Stimulated activated CD8-positive, alpha-beta memory T cell treated with anti-CD3 and anti-CD28 coated beads, Interleukin-15, amount 100 ng/mL, for 1 hour (primary cell): Measurements from ENCODE around the gene PCOLCE2.
"Not testable (repeated sequence)": the region's sequence is repeated elsewhere in the genome, so short reads cannot be mapped to it uniquely, and the experiment has no call there.

ENCODE experiments used
- DNase-seq: peaks from one replicate; pipeline ENCODE4 v3.0.0-alpha.2; 2020; ENCODE audit warnings: low read depth

The PCOLCE2 gene

DNA sequence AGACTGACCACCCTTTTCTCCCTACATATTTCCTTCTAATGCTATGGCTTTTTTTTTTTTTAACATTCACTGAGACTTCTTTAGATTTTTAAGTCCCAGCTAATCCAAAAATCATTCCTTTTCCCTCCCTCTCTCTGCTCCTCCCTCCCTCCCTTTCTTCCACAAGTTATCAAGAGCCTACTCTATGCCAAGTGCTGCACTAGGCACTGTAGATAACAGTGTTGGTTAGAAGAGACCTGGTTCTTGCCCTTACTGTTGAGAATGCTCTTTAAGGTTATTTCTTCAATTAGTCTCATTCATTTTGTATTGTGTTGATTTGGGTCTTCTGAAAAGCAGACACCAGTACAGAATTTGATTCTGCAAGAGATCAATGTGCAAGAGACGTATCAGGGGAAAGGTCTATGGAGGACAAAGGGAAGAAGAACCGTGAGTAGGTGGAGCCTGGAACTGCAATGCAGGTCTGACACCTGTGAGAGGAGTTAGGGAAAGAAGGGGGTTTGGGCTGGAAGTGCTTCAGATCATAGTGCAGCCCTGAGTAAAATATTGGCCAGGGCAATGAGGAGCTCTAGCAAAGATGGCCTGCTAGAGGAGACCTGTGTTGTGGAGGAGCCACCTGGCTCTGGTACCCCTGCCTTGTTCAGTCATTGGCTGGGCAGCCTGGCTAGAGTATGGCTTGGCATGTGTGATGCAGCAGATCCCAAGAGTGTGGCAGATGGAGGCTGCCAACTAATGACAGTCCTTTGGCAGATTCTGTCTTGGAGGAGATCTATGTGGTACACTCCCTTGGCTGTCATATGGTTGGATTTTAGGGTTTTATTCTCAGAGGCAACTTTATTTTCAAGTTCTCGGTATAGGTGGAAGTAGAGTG lies 9.7 kb upstream of the PCOLCE2 start:
- DNase-seq, result no peak

DNA sequence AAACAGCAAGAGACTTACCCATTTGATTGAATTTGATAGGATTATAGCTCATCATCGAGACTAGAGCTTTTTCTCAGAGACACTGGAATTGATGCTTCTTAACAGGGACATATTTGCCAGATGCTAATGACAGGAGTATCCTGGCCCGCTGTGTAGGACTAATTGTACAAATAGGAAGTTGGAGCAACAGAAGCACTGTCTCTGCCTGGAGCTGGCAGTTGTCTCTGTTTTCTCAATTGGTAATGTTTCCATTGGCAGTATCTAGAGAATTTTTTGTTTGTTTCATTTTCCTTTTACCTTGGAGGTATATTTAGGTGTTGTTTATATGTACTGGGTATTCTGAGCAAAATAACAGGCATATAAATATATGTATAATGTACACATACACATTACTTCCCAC lies 8.9 kb upstream of the PCOLCE2 start:
- DNase-seq, result no peak

DNA sequence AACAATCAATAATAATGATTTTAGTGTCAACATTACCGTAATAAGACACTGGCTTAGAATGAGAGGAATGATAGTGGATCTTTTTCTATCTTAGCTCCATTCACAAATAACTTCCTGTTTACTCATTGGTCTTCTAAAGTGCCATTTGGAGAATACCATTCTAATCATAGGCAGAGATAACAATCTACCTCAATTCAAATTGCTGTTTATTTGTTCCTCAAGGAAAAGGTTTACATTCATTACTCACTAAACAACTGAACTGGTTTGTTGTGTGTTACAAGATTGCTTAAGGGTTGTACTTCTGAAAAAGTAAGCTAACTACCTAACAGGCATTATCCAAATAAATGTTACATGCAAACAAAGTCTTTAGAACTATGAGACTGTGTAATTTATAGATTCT lies 8.1 kb upstream of the PCOLCE2 start:
- DNase-seq, result no peak

DNA sequence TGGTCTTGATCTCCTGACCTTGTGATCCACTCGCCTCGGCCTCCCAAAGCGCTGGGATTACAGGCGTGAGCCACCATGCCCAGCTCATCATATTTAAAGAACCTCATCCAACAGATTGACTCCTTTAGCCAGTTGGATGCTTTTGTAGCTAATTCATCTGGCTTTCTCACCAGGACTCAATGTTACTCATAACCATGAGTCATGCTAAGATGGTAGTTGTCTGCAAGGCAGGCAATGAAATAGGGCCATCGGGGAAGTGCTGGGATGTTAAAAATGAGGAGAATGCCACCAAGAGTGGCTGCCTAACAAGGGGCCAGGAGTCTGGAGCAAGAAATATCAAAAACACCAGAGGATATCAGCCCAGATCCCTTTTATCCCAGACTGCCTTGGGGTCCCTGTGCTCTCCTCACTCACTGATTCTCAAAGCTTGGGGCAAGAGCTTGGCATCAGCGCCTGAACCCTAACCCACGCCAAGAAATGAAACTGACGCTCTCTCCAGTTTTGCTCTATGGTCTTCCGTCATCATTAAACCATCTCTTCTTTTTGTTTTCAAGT lies 7.4 kb upstream of the PCOLCE2 start:
- DNase-seq, result no peak

- no peak for DNase-seq
Measured at GRCh38 chr3:142894493-142894892, 5.6 kb upstream of the PCOLCE2 start.

DNA sequence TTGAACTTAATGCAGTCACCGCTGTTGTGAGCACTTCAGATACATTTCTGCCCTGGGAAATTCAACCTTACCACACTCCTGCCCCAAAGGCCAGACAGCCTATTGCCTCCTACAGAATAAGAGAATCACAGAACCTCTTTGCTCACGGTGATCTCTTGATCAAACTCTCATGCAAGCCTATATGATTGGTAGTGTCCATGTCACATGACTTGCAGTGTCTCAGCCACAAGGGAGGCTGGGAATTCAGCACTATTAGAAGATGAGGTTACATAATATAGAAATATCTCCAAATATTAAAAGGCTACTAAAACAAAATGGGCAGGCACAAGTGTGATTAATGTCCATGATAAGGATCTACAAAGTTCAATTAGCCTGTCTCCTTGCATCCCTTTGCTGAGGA lies 3.8 kb upstream of the PCOLCE2 start:
- no peak for DNase-seq

DNA sequence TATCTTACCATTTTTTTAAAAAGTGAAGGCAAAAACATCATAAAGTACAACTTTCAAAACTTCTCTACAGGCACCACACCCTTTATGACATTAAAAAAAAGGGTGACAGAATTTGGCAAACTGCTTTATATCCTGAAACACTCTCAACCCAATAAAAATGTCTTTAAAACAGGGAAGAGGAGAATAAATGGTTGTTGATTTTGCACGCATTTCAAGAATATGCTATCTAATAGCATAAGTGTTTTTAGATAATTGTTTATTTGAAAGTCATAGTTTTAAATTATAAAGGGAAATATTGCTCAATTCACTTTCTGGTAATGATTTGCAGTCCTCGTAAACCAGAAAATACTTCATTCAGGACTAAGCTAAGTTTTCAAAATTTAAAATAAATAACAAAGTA lies 1.7 kb upstream of the PCOLCE2 start:
- DNase-seq, result no peak

DNA sequence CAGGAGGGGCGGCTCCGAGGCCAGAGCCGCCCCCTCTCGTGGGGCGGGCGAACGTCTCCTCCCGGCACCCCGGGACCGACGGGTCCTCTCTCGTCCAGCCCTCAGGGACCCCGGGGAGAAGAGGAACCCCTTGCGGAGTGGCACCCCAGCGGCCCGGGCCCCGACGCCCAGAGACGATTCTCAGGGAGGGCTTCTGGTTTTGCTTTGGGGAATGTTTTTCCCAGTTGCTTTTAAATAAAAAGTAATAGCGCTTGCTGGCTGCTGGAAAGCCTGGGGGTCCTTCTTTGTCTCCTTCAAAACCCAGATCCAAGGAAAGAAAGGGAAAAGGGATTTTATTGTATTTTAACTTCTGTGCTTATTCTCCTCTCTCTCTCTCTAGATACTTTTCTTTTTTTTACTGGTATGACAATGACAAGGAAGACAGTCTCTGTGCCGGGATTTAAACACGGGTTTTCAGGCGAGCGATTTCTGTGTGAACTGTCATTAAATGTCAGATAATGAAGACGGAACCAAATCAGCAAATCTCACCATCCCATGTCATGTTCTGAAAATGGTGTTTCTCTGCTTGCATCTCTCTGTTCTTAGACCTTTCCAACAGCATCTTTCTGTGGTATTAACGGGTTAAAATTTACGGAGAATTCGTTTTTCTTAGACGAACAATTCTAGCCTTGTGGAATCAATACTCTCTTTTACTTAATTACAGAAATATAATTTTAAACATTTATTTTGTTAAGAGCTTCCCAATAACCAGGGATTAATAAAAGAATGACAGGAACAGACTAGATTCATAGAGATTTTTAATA lies 530 bp upstream of the PCOLCE2 start:
- no peak for DNase-seq

DNA sequence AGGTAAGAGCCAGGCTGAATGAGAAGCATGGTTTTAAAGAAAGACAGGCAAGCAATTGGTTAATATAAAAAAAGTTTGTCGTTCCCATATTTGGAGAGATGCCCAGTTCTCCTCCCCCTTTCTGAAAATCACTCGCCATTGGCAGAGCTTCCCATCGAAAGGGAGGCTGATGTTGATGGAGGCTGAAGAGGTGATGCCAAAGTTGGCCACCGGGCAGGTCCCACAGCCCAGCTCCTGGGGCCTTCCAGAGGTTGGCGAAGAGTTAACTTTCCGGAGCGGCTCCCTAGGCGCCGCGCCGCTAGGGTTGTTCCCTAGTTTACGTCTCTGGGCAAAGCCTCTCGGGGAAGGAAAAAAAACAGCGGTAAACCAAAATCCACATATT lies 793 bp downstream of the PCOLCE2 start:
- no peak for DNase-seq

GRCh38 chr3:142886940-142887339 lies 1.9 kb downstream of the PCOLCE2 start:
- DNase-seq, result no peak

DNA sequence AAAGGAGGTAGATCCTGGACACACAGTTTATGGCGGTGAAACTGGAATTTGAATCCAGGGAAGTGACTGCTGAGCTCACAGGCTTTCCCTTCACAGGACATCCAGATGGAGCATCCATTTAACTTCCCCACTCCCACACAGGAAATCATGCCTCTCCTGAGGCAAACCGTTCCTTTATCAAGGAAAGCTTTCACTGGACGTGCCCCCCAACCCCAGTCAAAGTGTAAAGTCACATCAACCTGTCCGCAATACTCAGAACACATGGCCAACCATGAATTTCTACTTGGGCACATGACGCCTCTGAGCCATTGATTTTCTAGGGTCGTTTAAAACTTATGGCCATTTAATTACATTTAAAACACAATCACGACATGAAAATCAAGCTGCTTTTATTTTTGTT lies 2.9 kb downstream of the PCOLCE2 start:
- DNase-seq, result no peak

DNA sequence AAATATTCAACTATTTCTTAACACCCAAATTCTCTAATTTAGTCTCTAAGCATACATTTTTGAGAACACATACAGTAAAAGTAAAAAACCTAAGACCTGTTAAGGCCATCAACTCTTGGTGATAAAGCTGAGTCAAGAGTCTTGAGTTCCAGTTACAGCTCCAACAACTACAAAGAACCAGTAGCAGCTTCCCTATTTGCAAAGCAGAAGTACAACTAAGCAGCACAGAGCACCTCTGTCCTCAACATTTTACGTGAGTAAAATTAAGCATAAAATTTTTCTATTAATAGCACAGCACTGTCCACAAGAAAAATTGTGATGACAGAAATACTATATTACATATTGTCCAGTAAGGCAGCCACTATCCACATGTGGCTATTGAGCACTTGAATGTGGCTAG lies 4.4 kb downstream of the PCOLCE2 start:
- DNase-seq, result no peak

GRCh38 chr3:142883534-142883933 lies 5.3 kb downstream of the PCOLCE2 start:
- DNase-seq, result not testable (repeated sequence)

DNA sequence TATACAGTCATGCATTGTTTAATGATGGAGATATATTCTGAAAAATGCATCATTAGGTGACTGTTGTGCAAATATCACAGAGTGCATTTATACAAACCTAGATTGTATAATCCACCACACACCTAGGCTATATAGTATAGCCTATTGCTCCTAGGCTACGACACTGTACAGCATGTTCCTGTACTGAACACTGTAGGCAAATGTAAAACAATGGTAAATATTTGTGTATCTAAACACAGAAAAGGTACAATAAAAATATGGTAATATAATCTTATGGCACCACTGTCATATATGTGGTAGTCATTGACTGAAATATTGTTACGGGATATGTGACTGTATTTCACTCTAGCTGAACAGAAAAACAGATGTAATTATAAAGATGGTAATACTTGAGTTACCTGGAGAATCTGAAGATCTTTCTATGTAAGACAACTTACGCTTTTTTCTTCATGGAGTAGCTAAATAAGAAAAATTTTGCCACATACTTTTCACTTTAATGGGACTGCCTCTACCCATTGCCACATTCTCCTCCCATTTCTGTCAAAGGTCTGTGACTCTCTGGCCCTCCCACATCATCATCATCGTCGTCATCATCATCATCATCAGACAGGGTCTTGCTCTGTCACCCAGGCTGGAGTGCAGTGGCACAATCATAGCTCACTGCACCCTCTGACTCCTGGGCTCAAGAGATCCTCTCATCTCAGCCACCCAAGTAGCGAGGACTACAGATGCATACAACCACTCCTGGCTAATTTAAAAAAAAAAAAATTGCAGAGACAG lies 7.2 kb downstream of the PCOLCE2 start:
- DNase-seq, result no peak

- DNase-seq, result no peak
Measured at GRCh38 chr3:142878649-142879300, 10.1 kb downstream of the PCOLCE2 start.

- no peak for DNase-seq
Measured at GRCh38 chr3:142876417-142876816, 12.5 kb downstream of the PCOLCE2 start.

DNA sequence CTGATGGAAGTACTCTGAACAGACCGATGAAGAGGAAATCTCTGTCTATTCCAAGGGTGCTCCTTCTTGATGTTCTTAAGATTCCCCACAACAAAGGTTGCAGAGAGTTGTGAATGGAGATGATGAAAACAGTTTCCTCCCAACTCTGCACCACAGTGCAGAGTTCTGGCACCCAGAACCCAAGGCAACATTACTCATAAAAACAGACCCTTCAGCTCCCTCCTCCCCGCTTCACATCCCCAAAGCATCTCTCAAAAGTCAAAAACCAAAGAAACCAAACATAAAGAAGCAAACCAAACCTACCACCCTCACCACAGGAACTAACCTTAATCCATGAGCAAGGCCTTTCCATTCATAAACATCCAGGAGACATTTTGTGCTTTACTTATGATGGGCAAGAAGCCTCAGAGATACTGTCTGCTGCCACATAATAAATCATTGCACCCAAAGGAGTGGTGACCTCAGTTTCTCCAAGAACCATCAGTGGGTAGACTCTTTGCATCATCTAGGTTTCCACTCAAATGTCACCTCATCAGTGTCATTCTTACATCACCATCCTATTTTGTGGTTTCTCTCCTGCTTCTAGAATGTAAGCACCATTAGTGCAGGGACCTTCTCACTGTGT lies 13.2 kb downstream of the PCOLCE2 start:
- DNase-seq, result no peak

DNA sequence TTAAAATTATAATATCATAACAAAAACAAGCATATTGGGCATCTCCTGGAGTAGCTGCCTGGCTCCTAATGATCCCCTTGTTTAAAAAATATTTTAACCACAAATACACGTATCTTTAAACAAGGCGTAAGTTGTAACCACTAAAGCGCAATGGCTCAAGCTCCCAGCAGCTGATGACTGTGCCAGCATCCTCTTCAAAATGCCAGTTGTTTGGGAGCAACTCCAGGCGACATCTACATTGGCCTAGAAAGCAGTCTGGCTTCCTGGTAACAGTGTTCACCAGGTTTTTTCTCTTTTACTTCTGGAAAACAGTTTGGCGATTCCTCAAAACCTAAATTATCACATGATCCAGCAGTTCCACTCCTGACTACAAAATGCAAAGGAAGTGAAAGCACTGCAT lies 13.8 kb downstream of the PCOLCE2 start:
- no peak for DNase-seq

GRCh38 chr3:142868382-142868781 lies 20.5 kb downstream of the PCOLCE2 start:
- not testable (repeated sequence) for DNase-seq

GRCh38 chr3:142866841-142867631 lies 21.8 kb downstream of the PCOLCE2 start:
- no peak for DNase-seq
